Measurements from ENCODE around the gene ZNF281.
"Not testable (repeated sequence)": the region's sequence is repeated elsewhere in the genome, so short reads cannot be mapped to it uniquely, and the experiment has no call there.

ZNF281 gene

DNA sequence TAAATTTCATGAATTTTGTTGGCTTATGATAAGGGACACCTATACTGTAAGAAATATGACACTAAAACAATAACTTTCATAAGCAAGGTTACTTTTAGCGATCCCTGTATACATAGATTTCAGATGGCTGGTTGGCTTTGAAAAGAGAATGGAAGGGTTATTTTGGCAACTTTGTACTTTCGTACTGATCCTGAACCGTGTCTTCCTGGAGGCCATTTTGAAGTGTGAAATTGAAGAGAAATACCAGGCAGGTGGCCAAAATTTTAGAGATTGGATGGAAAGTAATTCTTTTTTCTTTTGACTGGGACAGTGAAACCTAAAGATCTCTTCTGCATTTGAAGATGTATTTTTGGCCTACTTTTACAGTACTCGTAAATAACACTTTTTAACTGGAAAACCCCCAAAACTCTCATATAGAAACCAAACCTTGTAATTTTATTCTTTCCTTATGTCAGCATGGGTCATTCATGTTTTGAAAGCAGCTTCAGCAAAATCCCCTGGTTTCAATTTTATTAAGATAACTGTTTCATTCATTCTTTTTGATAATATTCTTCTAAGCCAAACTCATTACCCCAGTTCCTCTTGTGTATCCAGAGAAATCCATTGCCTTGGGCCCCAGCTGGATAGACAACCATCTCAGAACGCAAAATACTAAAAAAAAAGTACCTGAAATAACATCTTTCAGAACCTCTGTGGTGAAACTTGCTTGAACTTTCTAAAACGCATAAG lies 38.4 kb upstream of the ZNF281 start:
- ChIA-PET CTCF (no interaction called here), POLR2A (no interaction called here)
- TF ChIP-seq TARDBP (IDR thresholded peaks at IDR 0.05) (no peak), HDGF (IDR thresholded peaks at IDR 0.05; ENCODE audit: borderline replicate concordance) (no peak), FOXM1 (IDR thresholded peaks at IDR 0.05; ENCODE audit: borderline replicate concordance) (no peak), ELF4 (IDR thresholded peaks at IDR 0.05) (no peak), SP1 (IDR thresholded peaks at IDR 0.05) (no peak)
- DNase-seq (ENCODE audit: extremely low spot score), result no peak

DNA sequence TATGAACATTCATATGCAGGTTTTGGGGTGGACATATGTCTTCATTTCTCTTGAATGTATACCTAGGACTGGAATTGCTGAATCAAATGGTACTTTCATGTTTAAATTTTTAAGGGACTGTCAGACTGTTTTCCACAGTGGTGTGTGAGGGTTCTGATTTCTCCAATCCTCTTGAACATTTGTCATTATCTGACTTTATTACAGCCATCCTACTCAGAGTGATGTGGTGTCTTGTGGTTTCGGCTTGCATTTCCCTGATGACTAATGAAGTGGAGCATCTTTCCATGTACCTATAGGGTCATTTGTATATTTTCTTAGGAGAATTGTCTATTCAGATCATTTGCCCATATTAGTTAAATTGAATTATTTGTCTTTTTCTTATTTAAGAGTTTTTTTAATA lies 35.4 kb upstream of the ZNF281 start:
- CTCF ChIA-PET, result no interaction called here
- no peak for DNase-seq (ENCODE audit: extremely low spot score)
- no peak for TF ChIP-seq FOXA1 (IDR thresholded peaks at IDR 0.05)
- no peak for TF ChIP-seq FOXK2 (IDR thresholded peaks at IDR 0.05)
- TF ChIP-seq HDGF (IDR thresholded peaks at IDR 0.05; ENCODE audit: borderline replicate concordance), result no peak
- no peak for TF ChIP-seq ELF4 (IDR thresholded peaks at IDR 0.05)
- TF ChIP-seq ZNF384 (IDR thresholded peaks at IDR 0.05), result no peak
- TF ChIP-seq ARNT (IDR thresholded peaks at IDR 0.05), result no peak
- TF ChIP-seq CTBP1 (IDR thresholded peaks at IDR 0.05; ENCODE audit: borderline replicate concordance), result no peak
- TF ChIP-seq BHLHE40 (IDR thresholded peaks at IDR 0.05; ENCODE audit: borderline replicate concordance), result no peak
- TF ChIP-seq NFRKB (IDR thresholded peaks at IDR 0.05), result no peak
- no peak for TF ChIP-seq TARDBP (IDR thresholded peaks at IDR 0.05)
- TF ChIP-seq FOXM1 (IDR thresholded peaks at IDR 0.05; ENCODE audit: borderline replicate concordance), result no peak
- TF ChIP-seq, protein P1, sequence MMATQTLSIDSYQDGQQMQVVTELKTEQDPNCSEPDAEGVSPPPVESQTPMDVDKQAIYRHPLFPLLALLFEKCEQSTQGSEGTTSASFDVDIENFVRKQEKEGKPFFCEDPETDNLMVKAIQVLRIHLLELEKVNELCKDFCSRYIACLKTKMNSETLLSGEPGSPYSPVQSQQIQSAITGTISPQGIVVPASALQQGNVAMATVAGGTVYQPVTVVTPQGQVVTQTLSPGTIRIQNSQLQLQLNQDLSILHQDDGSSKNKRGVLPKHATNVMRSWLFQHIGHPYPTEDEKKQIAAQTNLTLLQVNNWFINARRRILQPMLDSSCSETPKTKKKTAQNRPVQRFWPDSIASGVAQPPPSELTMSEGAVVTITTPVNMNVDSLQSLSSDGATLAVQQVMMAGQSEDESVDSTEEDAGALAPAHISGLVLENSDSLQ (IDR thresholded peaks at IDR 0.05), result no peak
- POLR2A ChIA-PET, result no interaction called here

DNA sequence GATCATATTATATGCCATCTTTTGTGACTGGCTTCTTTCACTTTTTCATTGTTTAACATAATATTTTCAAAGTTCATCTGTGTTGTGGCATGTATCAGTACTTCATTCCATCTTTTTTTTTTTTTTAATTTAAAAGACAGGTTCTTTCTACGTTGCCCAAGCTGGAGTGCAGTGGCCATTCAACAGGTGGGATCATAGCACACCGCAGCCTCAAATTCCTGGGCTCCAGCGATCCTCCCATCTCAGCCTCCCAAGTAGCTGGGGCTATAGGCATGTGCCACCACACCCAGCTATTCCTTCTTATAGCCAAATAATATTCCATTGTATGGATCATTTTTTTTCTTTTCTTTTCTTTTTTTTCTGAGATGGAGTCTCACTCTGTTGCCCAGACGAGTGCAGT lies 34.6 kb upstream of the ZNF281 start:
- POLR2A ChIA-PET, result no interaction called here
- CTCF ChIA-PET, result no interaction called here
- TF ChIP-seq NFRKB (IDR thresholded peaks at IDR 0.05), result no peak
- no peak for TF ChIP-seq FOXA1 (IDR thresholded peaks at IDR 0.05)
- TF ChIP-seq LEF1 (IDR thresholded peaks at IDR 0.05; ENCODE audit: borderline replicate concordance), result no peak
- no peak for TF ChIP-seq SUZ12 (IDR thresholded peaks at IDR 0.05)
- no peak for TF ChIP-seq HDGF (IDR thresholded peaks at IDR 0.05; ENCODE audit: borderline replicate concordance)
- TF ChIP-seq SP1 (IDR thresholded peaks at IDR 0.05), result no peak
- TF ChIP-seq TARDBP (IDR thresholded peaks at IDR 0.05), result no peak
- DNase-seq (ENCODE audit: extremely low spot score), result no peak

DNA sequence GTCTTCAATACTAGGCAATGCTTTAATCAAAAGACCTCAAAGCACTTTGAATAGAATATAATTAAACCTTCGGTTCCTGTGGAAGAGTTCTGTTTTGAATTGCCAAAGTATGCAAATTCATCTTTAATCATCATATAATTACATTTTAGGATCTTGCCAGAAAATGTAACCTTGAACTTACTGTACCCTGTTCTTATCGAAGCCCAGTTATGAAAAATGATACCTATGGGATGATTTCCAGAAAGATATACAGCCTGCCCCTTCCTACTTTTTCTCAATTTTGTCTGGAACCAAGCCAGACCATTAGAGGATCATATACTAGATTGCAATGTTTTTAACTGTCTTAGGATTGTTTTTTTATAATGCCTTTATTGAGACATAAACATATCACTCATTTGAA lies 34.0 kb upstream of the ZNF281 start:
- no peak for DNase-seq (ENCODE audit: extremely low spot score)
- ChIA-PET CTCF (no interaction called here), POLR2A (no interaction called here)
- TF ChIP-seq TARDBP (IDR thresholded peaks at IDR 0.05) (no peak), SUZ12 (IDR thresholded peaks at IDR 0.05) (no peak), NFRKB (IDR thresholded peaks at IDR 0.05) (no peak), LEF1 (IDR thresholded peaks at IDR 0.05; ENCODE audit: borderline replicate concordance) (no peak), FOXM1 (IDR thresholded peaks at IDR 0.05; ENCODE audit: borderline replicate concordance) (no peak), ARNT (IDR thresholded peaks at IDR 0.05) (no peak), FOXK2 (IDR thresholded peaks at IDR 0.05) (no peak), ELF4 (IDR thresholded peaks at IDR 0.05) (no peak), CTBP1 (IDR thresholded peaks at IDR 0.05; ENCODE audit: borderline replicate concordance) (no peak), ZNF384 (IDR thresholded peaks at IDR 0.05) (no peak), L3MBTL2 (conservative IDR thresholded peaks at IDR 0.05) (no peak), FOXA1 (IDR thresholded peaks at IDR 0.05) (no peak), HDGF (IDR thresholded peaks at IDR 0.05; ENCODE audit: borderline replicate concordance) (no peak)
- TF ChIP-seq, protein P1 (IDR thresholded peaks at IDR 0.05), result no peak

DNA sequence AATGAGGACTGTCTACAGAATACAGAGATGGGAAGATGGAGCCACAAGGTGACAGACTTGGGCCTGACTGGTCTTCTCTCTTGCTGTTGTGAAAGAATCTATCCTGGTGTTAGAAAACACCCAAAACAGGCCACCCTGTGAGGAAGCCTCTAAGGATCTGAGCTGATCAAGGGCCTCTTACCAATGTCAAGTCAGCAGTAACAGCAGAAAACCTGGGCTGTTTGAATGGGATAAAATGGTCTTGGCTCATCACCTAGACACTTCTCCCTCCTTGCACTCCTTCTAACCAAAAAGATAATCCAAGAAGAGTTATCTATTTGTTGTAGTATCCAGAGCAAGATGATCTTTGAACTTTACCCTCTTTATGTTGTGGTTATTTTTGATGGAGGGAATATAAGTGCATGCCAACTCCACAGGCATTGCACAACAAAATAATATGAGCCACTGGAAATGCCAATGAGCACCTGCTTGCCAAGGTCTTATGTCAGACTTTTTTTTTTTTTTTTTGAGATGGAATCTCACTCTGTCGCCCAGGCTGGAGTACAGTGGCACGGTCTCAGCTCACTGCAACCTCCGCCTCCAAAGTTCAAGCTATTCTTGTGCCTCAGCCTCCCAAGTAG lies 32.8 kb upstream of the ZNF281 start:
- CTCF ChIA-PET, result no interaction called here
- POLR2A ChIA-PET, result no interaction called here
- no peak for TF ChIP-seq ELF4 (IDR thresholded peaks at IDR 0.05)
- no peak for DNase-seq (ENCODE audit: extremely low spot score)

DNA sequence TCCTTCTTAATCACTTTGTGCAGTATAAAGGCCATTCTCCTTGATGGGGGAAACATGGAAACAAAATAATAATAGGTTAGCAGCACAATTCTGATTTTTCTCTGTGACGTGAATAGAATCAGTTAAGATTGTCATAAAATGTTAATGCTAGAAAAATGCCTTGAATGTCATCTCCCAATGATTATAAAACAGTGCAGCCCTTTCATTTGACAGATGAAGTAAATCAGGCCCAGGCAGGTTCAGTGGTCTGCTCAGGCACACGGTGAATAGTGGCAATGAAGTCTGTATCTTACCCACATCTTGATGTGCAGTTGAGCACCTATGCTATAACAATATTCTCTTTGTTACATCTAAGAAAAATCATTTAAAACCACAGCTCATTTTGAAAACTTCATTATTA lies 32.2 kb upstream of the ZNF281 start:
- ChIA-PET POLR2A (no interaction called here), CTCF (interaction anchor here (0.6 kb wide), 1 partner anchor 17 kb away, joined by 3 read pairs; no protein-coding TSS in a partner anchor)
- DNase-seq (ENCODE audit: extremely low spot score), result no peak
- no peak for TF ChIP-seq TARDBP (IDR thresholded peaks at IDR 0.05)
- no peak for TF ChIP-seq SP1 (IDR thresholded peaks at IDR 0.05)
- no peak for TF ChIP-seq ELF4 (IDR thresholded peaks at IDR 0.05)
- TF ChIP-seq BHLHE40 (IDR thresholded peaks at IDR 0.05; ENCODE audit: borderline replicate concordance), result no peak
- no peak for TF ChIP-seq LEF1 (IDR thresholded peaks at IDR 0.05; ENCODE audit: borderline replicate concordance)
- no peak for TF ChIP-seq ARNT (IDR thresholded peaks at IDR 0.05)
- no peak for TF ChIP-seq NFRKB (IDR thresholded peaks at IDR 0.05)

DNA sequence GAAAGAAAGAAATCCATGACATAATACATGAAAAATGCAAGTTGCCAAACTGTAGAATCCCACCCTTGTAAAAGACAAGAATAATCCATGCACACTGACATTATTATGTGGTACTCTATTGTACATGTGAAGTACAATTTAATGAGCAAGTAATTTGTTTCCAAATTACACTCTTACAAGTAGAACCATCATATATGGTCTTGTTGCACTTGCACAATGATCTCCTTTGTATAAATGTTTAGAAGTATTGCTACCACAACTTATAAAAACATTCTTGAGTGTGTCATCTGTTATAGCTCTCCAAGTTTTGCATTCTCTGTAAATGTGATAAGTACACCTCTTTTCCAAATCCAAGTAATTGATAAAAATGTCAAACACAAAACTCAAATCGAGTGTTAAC lies 29.1 kb upstream of the ZNF281 start:
- no peak for DNase-seq (ENCODE audit: extremely low spot score)
- POLR2A ChIA-PET, result no interaction called here
- CTCF ChIA-PET, result no interaction called here
- TF ChIP-seq FOXM1 (IDR thresholded peaks at IDR 0.05; ENCODE audit: borderline replicate concordance) (no peak), L3MBTL2 (conservative IDR thresholded peaks at IDR 0.05) (no peak), ELF4 (IDR thresholded peaks at IDR 0.05) (no peak), LEF1 (IDR thresholded peaks at IDR 0.05; ENCODE audit: borderline replicate concordance) (no peak), HDGF (IDR thresholded peaks at IDR 0.05; ENCODE audit: borderline replicate concordance) (no peak), CTBP1 (IDR thresholded peaks at IDR 0.05; ENCODE audit: borderline replicate concordance) (no peak), ZNF384 (IDR thresholded peaks at IDR 0.05) (no peak), FOXA1 (IDR thresholded peaks at IDR 0.05) (no peak)
- TF ChIP-seq, protein P1 (IDR thresholded peaks at IDR 0.05), result no peak

DNA sequence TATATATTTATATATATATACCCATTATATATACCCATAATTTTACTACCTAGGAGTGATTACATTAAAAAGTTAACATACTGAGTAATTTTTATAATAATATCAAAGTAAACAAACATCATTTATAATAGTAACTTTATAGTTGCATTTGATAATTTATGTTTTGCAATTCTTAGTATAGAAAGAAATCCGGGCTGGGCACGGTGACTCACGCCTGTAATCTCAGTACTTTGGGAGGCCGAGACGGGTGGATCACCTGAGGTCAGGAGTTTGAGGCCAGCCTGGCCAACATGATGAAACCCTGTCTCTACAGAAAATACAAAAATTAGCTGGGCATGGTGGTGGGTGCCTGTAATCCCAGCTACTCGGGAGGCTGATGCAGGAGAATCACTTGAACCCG lies 28.6 kb upstream of the ZNF281 start:
- DNase-seq (ENCODE audit: extremely low spot score); CTCF ChIA-PET; POLR2A ChIA-PET: not testable (repeated sequence)

All from HEK293T (cell line).